ENCODE data around the gene TPM3. TPM values are rescaled to one million over a fixed set of nuclear protein-coding genes. Genes with fewer than 3 reads are reported as not detected.

Gene TPM3
- total RNA-seq, 1 donor from 2014 or later = 263 TPM

DNA sequence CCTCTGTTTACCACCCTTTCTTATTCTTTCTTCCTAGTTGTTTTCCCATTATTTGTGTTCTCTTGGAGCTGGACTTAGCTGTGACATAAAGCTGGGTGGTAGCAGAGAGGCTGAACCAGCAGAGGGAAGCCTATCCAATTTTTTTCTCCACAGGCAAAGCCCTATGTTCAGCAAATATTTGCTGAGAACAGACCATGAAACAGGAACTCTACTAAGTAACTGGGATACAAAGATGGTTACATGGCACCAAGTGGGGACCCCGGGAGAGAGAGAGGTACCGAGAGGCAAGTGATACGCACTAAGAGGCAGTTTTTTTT is 7.6 kb upstream of the TPM3 start:
- no peak overlapping the region for H3K27ac Mint-ChIP-seq
- TF ChIP-seq, protein P1, sequence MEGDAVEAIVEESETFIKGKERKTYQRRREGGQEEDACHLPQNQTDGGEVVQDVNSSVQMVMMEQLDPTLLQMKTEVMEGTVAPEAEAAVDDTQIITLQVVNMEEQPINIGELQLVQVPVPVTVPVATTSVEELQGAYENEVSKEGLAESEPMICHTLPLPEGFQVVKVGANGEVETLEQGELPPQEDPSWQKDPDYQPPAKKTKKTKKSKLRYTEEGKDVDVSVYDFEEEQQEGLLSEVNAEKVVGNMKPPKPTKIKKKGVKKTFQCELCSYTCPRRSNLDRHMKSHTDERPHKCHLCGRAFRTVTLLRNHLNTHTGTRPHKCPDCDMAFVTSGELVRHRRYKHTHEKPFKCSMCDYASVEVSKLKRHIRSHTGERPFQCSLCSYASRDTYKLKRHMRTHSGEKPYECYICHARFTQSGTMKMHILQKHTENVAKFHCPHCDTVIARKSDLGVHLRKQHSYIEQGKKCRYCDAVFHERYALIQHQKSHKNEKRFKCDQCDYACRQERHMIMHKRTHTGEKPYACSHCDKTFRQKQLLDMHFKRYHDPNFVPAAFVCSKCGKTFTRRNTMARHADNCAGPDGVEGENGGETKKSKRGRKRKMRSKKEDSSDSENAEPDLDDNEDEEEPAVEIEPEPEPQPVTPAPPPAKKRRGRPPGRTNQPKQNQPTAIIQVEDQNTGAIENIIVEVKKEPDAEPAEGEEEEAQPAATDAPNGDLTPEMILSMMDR (conservative IDR thresholded peaks at IDR 0.05) = no peak
- H3K4me3 Mint-ChIP-seq = no peak overlapping the region
- H3K4me1 Mint-ChIP-seq (ENCODE audit: unreplicated experiment) = peaks cover 10% of the 10 kb centered on the region
- H3K36me3 Mint-ChIP-seq = no peaks in the 10 kb centered on the region
- no peaks in the 10 kb centered on the region for H3K9me3 Mint-ChIP-seq
- no peak for DNase-seq (ENCODE audit: extremely low spot score, unreplicated experiment)
- H3K27me3 Mint-ChIP-seq = no peaks in the 10 kb centered on the region

DNA sequence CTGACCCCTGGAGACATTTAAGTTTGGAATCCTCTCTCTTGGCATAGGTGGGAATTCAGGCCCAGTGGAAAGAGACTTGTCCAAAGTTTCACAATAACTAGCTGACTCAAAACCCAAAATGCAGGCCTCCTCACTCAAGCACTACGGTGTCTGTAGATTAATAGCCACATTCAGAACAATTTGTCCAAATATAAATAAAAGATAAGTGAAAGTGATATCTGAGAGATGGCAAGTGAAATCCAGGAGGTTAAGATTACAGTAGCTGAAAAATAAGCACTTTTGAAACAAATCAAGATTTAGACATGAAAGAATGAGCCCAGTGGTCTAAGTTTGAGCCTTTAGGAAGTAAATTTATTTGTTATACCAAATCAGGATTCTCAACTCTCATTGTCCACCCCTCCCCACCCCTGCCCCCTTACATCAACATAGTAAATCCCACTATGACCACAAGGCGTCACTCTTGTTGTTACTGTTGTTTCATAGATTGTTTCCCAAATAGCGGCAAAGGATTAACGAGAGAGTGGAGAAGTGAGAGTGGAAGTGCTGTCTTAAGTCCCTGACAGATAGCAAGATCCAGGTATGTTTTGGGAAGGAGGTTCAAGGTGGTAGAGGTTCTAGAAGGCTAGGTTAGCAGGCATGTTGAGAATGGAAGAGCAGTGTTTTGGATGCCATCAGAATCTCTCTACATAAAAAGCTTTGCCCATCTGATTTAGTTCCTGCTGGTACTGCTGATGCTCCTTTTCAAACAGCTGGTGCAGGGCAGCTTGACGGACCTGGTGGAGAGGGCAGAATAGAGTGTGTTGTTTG is 7.1 kb upstream of the TPM3 start:
- Mint-ChIP-seq H3K4me3 (no peak overlapping the region), H3K27ac (no peak overlapping the region), H3K36me3 (no peaks in the 10 kb centered on the region), H3K27me3 (peaks cover 3% of the 10 kb centered on the region), H3K4me1 (ENCODE audit: unreplicated experiment) (peaks cover 10% of the 10 kb centered on the region), H3K9me3 (no peaks in the 10 kb centered on the region)
- TF ChIP-seq, protein P1 (conservative IDR thresholded peaks at IDR 0.05) = peak; percentile 74
- no peak for DNase-seq (ENCODE audit: extremely low spot score, unreplicated experiment)

DNA sequence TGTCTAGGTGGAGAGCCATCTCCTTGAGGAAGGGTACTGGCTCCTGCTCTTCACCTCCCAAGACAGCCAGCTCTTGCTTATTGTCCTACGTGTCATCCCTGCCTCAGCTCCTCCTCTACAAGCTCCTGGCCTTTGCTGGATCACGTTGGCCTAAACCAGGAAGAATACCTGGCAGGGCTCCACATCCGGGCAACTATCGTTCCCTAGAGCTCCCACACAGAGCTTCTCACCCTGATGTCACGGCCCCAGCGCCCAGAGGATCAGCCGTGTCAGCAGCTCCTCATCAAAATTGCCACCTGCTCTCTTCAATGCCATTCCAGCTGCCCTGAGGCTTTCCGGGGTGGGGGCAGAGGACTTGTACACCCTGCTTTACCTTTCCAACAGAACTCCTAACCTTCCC is 1.9 kb upstream of the TPM3 start:
- H3K9me3 Mint-ChIP-seq = no peaks in the 10 kb centered on the region
- H3K27ac Mint-ChIP-seq = no peak overlapping the region
- peaks cover 14% of the 10 kb centered on the region for H3K27me3 Mint-ChIP-seq
- TF ChIP-seq, protein P1 (conservative IDR thresholded peaks at IDR 0.05) = no peak
- H3K4me1 Mint-ChIP-seq (ENCODE audit: unreplicated experiment) = peaks cover 26% of the 10 kb centered on the region
- H3K36me3 Mint-ChIP-seq = no peaks in the 10 kb centered on the region
- no peak for DNase-seq (ENCODE audit: extremely low spot score, unreplicated experiment)
- H3K4me3 Mint-ChIP-seq = no peak overlapping the region

DNA sequence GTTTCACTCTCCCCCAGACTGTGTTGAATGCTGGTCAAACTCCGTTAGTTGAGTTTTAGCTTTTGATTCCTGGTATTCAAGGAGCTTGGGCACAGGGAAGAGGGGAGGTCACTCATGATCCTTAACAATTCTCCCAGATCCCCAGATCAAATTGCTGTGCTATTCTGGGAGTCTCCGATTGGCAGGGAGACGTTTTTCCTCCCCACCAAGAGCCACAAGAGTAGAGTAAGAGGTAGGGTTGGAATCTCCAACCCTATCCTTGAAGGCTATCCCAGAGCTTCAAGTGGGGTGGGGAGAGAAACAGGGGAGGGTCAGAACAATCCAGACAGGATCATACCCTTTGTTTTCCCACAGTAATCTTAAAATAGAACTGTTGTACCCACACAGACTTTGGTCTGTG is 576 bp upstream of the TPM3 start:
- Mint-ChIP-seq H3K4me1 (ENCODE audit: unreplicated experiment) (peaks cover 26% of the 10 kb centered on the region), H3K9me3 (no peaks in the 10 kb centered on the region), H3K4me3 (no peak overlapping the region), H3K27me3 (peaks cover 14% of the 10 kb centered on the region), H3K27ac (no peak overlapping the region), H3K36me3 (no peaks in the 10 kb centered on the region)
- TF ChIP-seq, protein P1 (conservative IDR thresholded peaks at IDR 0.05) = no peak
- no peak for DNase-seq (ENCODE audit: extremely low spot score, unreplicated experiment)

DNA sequence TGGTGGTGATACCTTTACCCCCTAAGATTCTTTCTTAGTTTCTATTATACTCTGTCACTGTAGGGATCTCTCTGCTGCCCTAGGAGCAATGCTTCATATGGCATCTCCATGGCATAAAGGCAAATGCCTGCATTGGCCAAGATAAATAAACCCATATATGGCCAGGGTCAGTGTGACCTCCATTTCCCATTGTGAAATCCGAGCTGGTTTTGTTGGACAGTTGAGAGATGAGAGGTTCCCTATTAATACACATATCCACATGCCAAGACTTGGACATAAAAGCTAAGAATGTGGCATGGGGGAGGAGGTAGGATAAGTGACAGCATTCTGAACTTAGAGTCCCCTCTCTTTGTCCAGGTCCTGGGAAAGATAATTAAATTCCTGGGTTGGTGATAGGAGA is 1.4 kb downstream of the TPM3 start:
- H3K4me3 Mint-ChIP-seq = no peak overlapping the region
- H3K27ac Mint-ChIP-seq = no peak overlapping the region
- H3K36me3 Mint-ChIP-seq = no peaks in the 10 kb centered on the region
- peaks cover 21% of the 10 kb centered on the region for H3K4me1 Mint-ChIP-seq (ENCODE audit: unreplicated experiment)
- H3K9me3 Mint-ChIP-seq = no peaks in the 10 kb centered on the region
- DNase-seq (ENCODE audit: extremely low spot score, unreplicated experiment) = no peak
- H3K27me3 Mint-ChIP-seq = peaks cover 14% of the 10 kb centered on the region
- TF ChIP-seq, protein P1 (conservative IDR thresholded peaks at IDR 0.05) = no peak
